Naive thymus-derived CD4-positive, alpha-beta T cell (primary cell): ENCODE measurements around the gene GPI. TPM values are rescaled to one million over a fixed set of nuclear protein-coding genes. Genes with fewer than 3 reads are reported as not detected.

ENCODE experiments used
- ATAC-seq: fragments of 150-1000 bp; cut with Tn5 transposase; 2 replicates; pipeline ENCODE4 v1.10.0; 2021; ENCODE audit warnings: mild to moderate bottlenecking, moderate library complexity
- CTCF ChIA-PET: fragments of 350-600 bp; sonication (Branson Sonifier 250); formaldehyde crosslinking; loops from one replicate; lab custom pipeline; 2021; ENCODE audit warnings: antibody characterized with exemption; lab: Charles Lee
- POLR2A ChIA-PET: fragments of 350-600 bp; sonication (Branson Sonifier 250); formaldehyde crosslinking; loops from one replicate; lab custom pipeline; 2021; ENCODE audit warnings: antibody characterized with exemption, inconsistent platforms; lab: Charles Lee
- DNase-seq, 9 donors: peaks; one replicate each; pipeline versions ENCODE4 v3.0.0 to v3.0.0-alpha.2; 2020 to 2022; ENCODE audit warnings: mixed read lengths in 1 of 9
- H3K27ac ChIP-seq: one replicate; pipeline ENCODE4 v1.7.0; 2013; ENCODE audit warnings: mild to moderate bottlenecking, low read depth, low read length, moderate library complexity
- H3K27me3 ChIP-seq, 2 donors: one replicate each; pipeline ENCODE4 v1.7.0; 2013; ENCODE audit warnings: low read length in 2 of 2, mild to moderate bottlenecking in 2 of 2, moderate library complexity in 2 of 2; ENCODE audit not compliant: control insufficient read depth in 2 of 2, insufficient read depth in 2 of 2
- H3K36me3 ChIP-seq, 3 experiments: 1 replicate in 2 of 3; 2 replicates in 1 of 3; pipeline ENCODE4 v1.7.0; 2013; ENCODE audit warnings: low read length in 3 of 3, mild to moderate bottlenecking in 3 of 3, moderate library complexity in 1 of 3; ENCODE audit not compliant: insufficient read depth in 3 of 3, control insufficient read depth in 2 of 3
- H3K4me1 ChIP-seq, 2 donors: one replicate each; pipeline ENCODE4 v1.7.0; 2013; ENCODE audit warnings: low read length in 2 of 2, mild to moderate bottlenecking in 2 of 2, moderate library complexity in 1 of 2; ENCODE audit not compliant: control insufficient read depth in 2 of 2, insufficient read depth in 2 of 2
- H3K4me3 ChIP-seq: 2 replicates; pipeline ENCODE4 v1.7.0; 2013; ENCODE audit warnings: mild to moderate bottlenecking, low read length
- H3K9me3 ChIP-seq, 3 experiments: 1 replicate in 2 of 3; 2 replicates in 1 of 3; pipeline ENCODE4 v1.7.0; 2013; ENCODE audit warnings: low read length in 3 of 3; ENCODE audit not compliant: control insufficient read depth in 2 of 3
- H3K27ac Mint-ChIP-seq, 9 donors: one replicate each; pipeline ENCODE4 v1.8.0; 2020 to 2022; ENCODE audit warnings: mixed read lengths in 9 of 9, mild to moderate bottlenecking in 8 of 9, moderate library complexity in 5 of 9, inconsistent platforms in 2 of 9
- H3K27me3 Mint-ChIP-seq, 5 donors: one replicate each; pipeline ENCODE4 v1.8.0; 2021 to 2022; ENCODE audit warnings: mixed read lengths in 5 of 5, mild to moderate bottlenecking in 1 of 5
- H3K36me3 Mint-ChIP-seq, 5 donors: one replicate each; pipeline ENCODE4 v1.8.0; 2020 to 2022; ENCODE audit warnings: mixed read lengths in 5 of 5, mild to moderate bottlenecking in 3 of 5, inconsistent platforms in 1 of 5
- H3K4me1 Mint-ChIP-seq, 7 donors: one replicate each; pipeline ENCODE4 v1.8.0; 2020 to 2022; ENCODE audit warnings: mixed read lengths in 7 of 7, mild to moderate bottlenecking in 3 of 7, inconsistent platforms in 1 of 7
- H3K4me3 Mint-ChIP-seq, 10 donors: one replicate each; pipeline ENCODE4 v1.8.0; 2020 to 2022; ENCODE audit warnings: mild to moderate bottlenecking in 10 of 10, mixed read lengths in 10 of 10, moderate library complexity in 6 of 10, inconsistent platforms in 2 of 10
- H3K9me3 Mint-ChIP-seq, 11 donors: one replicate each; pipeline ENCODE4 v1.8.0; 2020 to 2022; ENCODE audit warnings: mixed read lengths in 11 of 11, mild to moderate bottlenecking in 4 of 11, inconsistent platforms in 1 of 11, moderate library complexity in 1 of 11
- intact Hi-C, 2 donors: fragments of 100-400 bp; cut with micrococcal nuclease; formaldehyde crosslinking; loops; one replicate each; pipeline ENCODE4 v1.15.1; 2023
- polyA plus RNA-seq, 2 donors: library from polyadenylated mRNA; unstranded; fragments of 300-500 nt; fragmentation: Illumina TruSeq; gene quantifications; one replicate each; pipeline ENCODE4 v1.2.3, GENCODE V29; 2021
- total RNA-seq, 6 experiments: library from RNA in 5 of 6; stranded (reverse) in 5 of 6; gene quantifications; 1 replicate in 5 of 6; 2 replicates in 1 of 6; pipeline ENCODE4 v1.2.3 and lab custom pipeline; 2021 to 2026

GPI gene
- total and polyA plus RNA-seq, 7 experiments from 2014 or later: 96.5 to 750 (median 116) TPM

GRCh38 chr19:34359954-34360315 lies 5.1 kb upstream of the GPI start:
- H3K9me3 Mint-ChIP-seq: peaks cover 0 to 5% (median 0%) of the 10 kb centered on the region in 11 donors
- H3K4me3 ChIP-seq: peak overlapping the region; percentile 55
- peaks cover 11 to 20% of the 10 kb centered on the region in 2 donors for H3K4me1 ChIP-seq
- POLR2A ChIA-PET: interaction anchor here (0.6 to 1.9 kb wide), 8 partner anchors 9 to 1686 kb away, joined by 3 to 5 read pairs (median 4); partner anchors contain the start of gene UBA2
- ATAC-seq (no peak), DNase-seq (no peak)
- intact Hi-C loops: loop anchor here (1.0 to 2.0 kb wide), 6 partner anchors 10 to 1183 kb away; partner anchors contain the start of genes UBA2 (in 2 of the 2), LSM14A (in 1 of the 2) and PDCD2L (in 1 of the 2)
- CTCF ChIA-PET: interaction anchor here (0.7 to 1.0 kb wide), 2 partner anchors 13 to 68 kb away, joined by 3 to 5 read pairs; no protein-coding TSS in a partner anchor
- peak overlapping the region; percentile 46 to 95 (median 91) for H3K27ac Mint-ChIP-seq
- H3K4me3 Mint-ChIP-seq: peak overlapping the region; percentile 80 to 93 (median 90)
- no peaks in the 10 kb centered on the region for H3K27me3 ChIP-seq
- peak overlapping the region; percentile 66 for H3K27ac ChIP-seq
- peaks cover 22 to 63% (median 32%) of the 10 kb centered on the region in 7 donors for H3K4me1 Mint-ChIP-seq
- no peaks in the 10 kb centered on the region for H3K27me3 Mint-ChIP-seq
- no peaks in the 10 kb centered on the region for H3K9me3 ChIP-seq
- H3K36me3 ChIP-seq: peaks cover 0 to 4% (median 0%) of the 10 kb centered on the region in 3 experiments
- peaks cover 0 to 18% (median 1%) of the 10 kb centered on the region in 5 donors for H3K36me3 Mint-ChIP-seq

DNA sequence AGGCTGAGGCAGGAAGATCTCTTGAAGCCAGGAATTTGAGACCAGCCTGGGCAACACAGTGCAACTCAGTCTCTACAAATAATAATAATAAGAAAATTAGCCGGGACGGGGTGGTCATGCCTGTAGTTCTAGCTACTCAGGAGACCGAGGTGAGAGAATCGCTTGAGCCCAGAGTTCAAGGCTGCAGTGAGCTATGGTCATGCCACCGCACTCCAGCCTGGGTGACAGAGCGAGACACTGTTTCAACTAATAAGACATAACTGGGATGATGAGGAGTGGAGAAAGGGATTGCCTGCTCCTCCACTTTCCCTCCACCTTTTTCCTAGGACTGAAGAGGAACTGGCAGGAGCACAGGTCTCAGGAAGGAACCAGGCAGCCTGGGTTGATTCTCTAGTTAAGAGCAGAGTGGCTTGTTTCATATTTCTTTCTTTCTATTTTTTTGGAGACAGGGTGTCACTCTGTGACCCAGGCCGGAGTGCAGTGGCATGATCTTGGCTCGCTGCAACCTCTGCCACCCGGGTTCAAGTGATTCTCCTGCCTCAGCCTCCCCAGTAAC lies 4.6 kb upstream of the GPI start:
- ChIA-PET POLR2A (interaction anchor here (0.6 to 1.1 kb wide), 3 partner anchors 9 to 1686 kb away, joined by 3 to 4 read pairs (median 3); no protein-coding TSS in a partner anchor), CTCF (no interaction called here)
- DNase-seq: no peak
- Mint-ChIP-seq H3K9me3 (peaks cover 0 to 5% (median 0%) of the 10 kb centered on the region in 11 donors), H3K4me1 (peaks cover 22 to 60% (median 32%) of the 10 kb centered on the region in 7 donors), H3K27ac (peak overlapping the region; percentile 46 to 95 (median 91)), H3K36me3 (peaks cover 0 to 15% (median 0%) of the 10 kb centered on the region in 5 donors), H3K27me3 (no peaks in the 10 kb centered on the region), H3K4me3 (peak overlapping the region; percentile 58 to 93 (median 88))
- H3K4me1 ChIP-seq: peaks cover 11 to 20% of the 10 kb centered on the region in 2 donors
- intact Hi-C loops: no loop called here
- no peaks in the 10 kb centered on the region for H3K9me3 ChIP-seq
- no peak for ATAC-seq
- no peak overlapping the region for H3K4me3 ChIP-seq
- H3K27ac ChIP-seq: peak overlapping the region; percentile 66
- no peaks in the 10 kb centered on the region for H3K36me3 ChIP-seq
- H3K27me3 ChIP-seq: no peaks in the 10 kb centered on the region

- Mint-ChIP-seq H3K27ac (peak overlapping the region in 2 of 9 donors; percentile 32 to 71), H3K4me3 (peak overlapping the region in 6 of 10 donors; percentile 8 to 54 (median 30)), H3K36me3 (peaks cover 0 to 30% (median 0%) of the 10 kb centered on the region in 5 donors), H3K4me1 (peaks cover 40 to 74% (median 53%) of the 10 kb centered on the region in 7 donors), H3K27me3 (no peaks in the 10 kb centered on the region), H3K9me3 (peaks cover 0 to 5% (median 0%) of the 10 kb centered on the region in 11 donors)
- ATAC-seq (no peak), DNase-seq (no peak)
- Histone ChIP-seq H3K4me3 (no peak overlapping the region), H3K27ac (no peak overlapping the region), H3K36me3 (peaks cover 0 to 14% (median 4%) of the 10 kb centered on the region in 3 experiments), H3K27me3 (no peaks in the 10 kb centered on the region), H3K9me3 (no peaks in the 10 kb centered on the region), H3K4me1 (peaks cover 20 to 37% of the 10 kb centered on the region in 2 donors)
- CTCF ChIA-PET: no interaction called here
- intact Hi-C loops: no loop called here
- POLR2A ChIA-PET: interaction anchor here (0.6 kb wide), 1 partner anchor 1776 kb away, joined by 3 read pairs; no protein-coding TSS in a partner anchor
These were observed 2.3 kb upstream of the GPI start for GRCh38 chr19:34362679-34363069.

DNA sequence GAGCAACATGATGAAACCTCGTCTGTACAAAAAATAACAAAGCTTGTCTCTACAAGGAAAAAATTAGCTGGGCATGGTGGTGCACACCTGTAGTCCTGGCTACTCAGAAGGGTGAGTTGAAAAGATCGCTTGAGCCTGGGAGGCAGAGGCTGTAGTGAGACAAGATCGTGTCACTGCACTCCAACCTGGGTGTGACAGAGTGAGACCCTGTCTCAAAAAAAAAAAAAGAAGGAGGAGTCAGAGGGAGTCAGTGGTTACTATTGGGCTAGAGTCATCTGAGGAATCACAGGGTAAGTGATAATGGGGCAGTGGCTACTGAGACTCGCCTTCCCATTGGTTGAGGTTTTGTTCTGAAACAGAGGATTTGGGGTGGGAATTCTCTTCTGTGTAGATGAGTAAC lies 1.9 kb upstream of the GPI start:
- POLR2A ChIA-PET: no interaction called here
- H3K4me1 Mint-ChIP-seq: peaks cover 41 to 74% (median 53%) of the 10 kb centered on the region in 7 donors
- peaks cover 0 to 32% (median 1%) of the 10 kb centered on the region in 5 donors for H3K36me3 Mint-ChIP-seq

GRCh38 chr19:34363930-34364329 lies 1.1 kb upstream of the GPI start:
- peaks cover 0 to 26% (median 4%) of the 10 kb centered on the region in 3 experiments for H3K36me3 ChIP-seq
- Mint-ChIP-seq H3K4me1 (peaks cover 37 to 74% (median 48%) of the 10 kb centered on the region in 7 donors), H3K36me3 (peaks cover 0 to 32% (median 4%) of the 10 kb centered on the region in 5 donors), H3K4me3 (peak overlapping the region in 9 of 10 donors; percentile 92 to 100 (median 95)), H3K9me3 (peaks cover 0 to 5% (median 0%) of the 10 kb centered on the region in 11 donors), H3K27ac (peak overlapping the region in 3 of 9 donors; percentile 31 to 86 (median 85)), H3K27me3 (no peaks in the 10 kb centered on the region)
- POLR2A ChIA-PET: interaction anchor here (0.6 kb wide), 3 partner anchors 105 to 186 kb away, joined by 3 to 7 read pairs (median 3); no protein-coding TSS in a partner anchor
- H3K4me3 ChIP-seq: no peak overlapping the region
- ATAC-seq: no peak
- no peak for DNase-seq
- no peaks in the 10 kb centered on the region for H3K27me3 ChIP-seq
- no peaks in the 10 kb centered on the region for H3K9me3 ChIP-seq
- intact Hi-C loops: loop anchor here in 1 of 2 donors (2.0 kb wide), 1 partner anchor 13 kb away; no protein-coding TSS in a partner anchor
- peaks cover 15 to 29% of the 10 kb centered on the region in 2 donors for H3K4me1 ChIP-seq
- H3K27ac ChIP-seq: no peak overlapping the region
- CTCF ChIA-PET: no interaction called here

More for the DNA sequence above, 1.9 kb upstream of the GPI start:
- Mint-ChIP-seq H3K27me3 (no peaks in the 10 kb centered on the region), H3K9me3 (peaks cover 0 to 5% (median 0%) of the 10 kb centered on the region in 11 donors), H3K27ac (peak overlapping the region in 3 of 9 donors; percentile 8 to 71 (median 45)), H3K4me3 (peak overlapping the region in 9 of 10 donors; percentile 8 to 69 (median 35))
- no peak overlapping the region for H3K4me3 ChIP-seq
- intact Hi-C loops: no loop called here
- no peaks in the 10 kb centered on the region for H3K9me3 ChIP-seq
- ATAC-seq (no peak), DNase-seq (no peak)
- CTCF ChIA-PET: no interaction called here
- H3K27ac ChIP-seq: no peak overlapping the region
- H3K36me3 ChIP-seq: peaks cover 0 to 18% (median 4%) of the 10 kb centered on the region in 3 experiments
- H3K27me3 ChIP-seq: no peaks in the 10 kb centered on the region
- H3K4me1 ChIP-seq: peaks cover 22 to 37% of the 10 kb centered on the region in 2 donors

- peaks cover 4 to 31% (median 4%) of the 10 kb centered on the region in 3 experiments for H3K36me3 ChIP-seq
- ChIA-PET CTCF (no interaction called here), POLR2A (interaction anchor here (0.6 to 2.4 kb wide), 10 partner anchors 9 to 186 kb away, joined by 3 to 12 read pairs (median 4); partner anchors contain the start of gene UBA2)
- Mint-ChIP-seq H3K4me1 (peaks cover 37 to 71% (median 43%) of the 10 kb centered on the region in 7 donors), H3K36me3 (peaks cover 0 to 31% (median 4%) of the 10 kb centered on the region in 5 donors), H3K9me3 (peaks cover 0 to 3% (median 0%) of the 10 kb centered on the region in 11 donors), H3K27ac (peak overlapping the region; percentile 31 to 97 (median 85)), H3K27me3 (no peaks in the 10 kb centered on the region), H3K4me3 (peak overlapping the region; percentile 87 to 100 (median 95))
- DNase-seq: no peak
- no peaks in the 10 kb centered on the region for H3K27me3 ChIP-seq
- H3K9me3 ChIP-seq: no peaks in the 10 kb centered on the region
- H3K27ac ChIP-seq: peak overlapping the region; percentile 73
- peak overlapping the region; percentile 67 for H3K4me3 ChIP-seq
- intact Hi-C loops: loop anchor here in 1 of 2 donors (2.0 kb wide), 1 partner anchor 14 kb away; no protein-coding TSS in a partner anchor
- ATAC-seq: no peak
- H3K4me1 ChIP-seq: peaks cover 15 to 28% of the 10 kb centered on the region in 2 donors
These were observed 550 bp upstream of the GPI start for GRCh38 chr19:34364462-34364829.
